ENCODE data around the gene NDUFV2. TPM values are rescaled to one million over a fixed set of nuclear protein-coding genes. Genes with fewer than 3 reads are reported as not detected.
"Not testable (repeated sequence)": the region's sequence is repeated elsewhere in the genome, so short reads cannot be mapped to it uniquely, and the experiment has no call there.

Gene NDUFV2
- polyA plus RNA-seq, 1 donor = 106 TPM

DNA sequence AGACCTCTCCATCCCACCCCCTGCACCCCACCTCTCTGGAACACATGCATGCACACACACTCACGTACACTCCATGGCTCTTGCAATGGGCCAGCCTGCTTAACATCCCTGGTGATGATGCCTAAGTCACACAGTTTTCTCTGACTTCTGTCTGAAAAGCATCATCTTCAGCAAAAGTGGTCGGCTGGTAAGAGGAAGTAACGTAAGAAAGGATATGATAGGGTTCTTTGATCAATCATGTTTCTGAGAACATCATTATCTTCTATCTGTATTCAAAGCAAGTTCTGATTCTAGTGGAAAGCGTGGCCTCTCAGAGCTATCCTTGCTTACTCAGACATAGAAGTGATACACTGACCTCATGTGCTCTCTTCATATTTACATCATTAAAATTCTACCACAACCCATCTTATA is 11.4 kb upstream of the NDUFV2 start:
- DNase-seq = no peak

DNA sequence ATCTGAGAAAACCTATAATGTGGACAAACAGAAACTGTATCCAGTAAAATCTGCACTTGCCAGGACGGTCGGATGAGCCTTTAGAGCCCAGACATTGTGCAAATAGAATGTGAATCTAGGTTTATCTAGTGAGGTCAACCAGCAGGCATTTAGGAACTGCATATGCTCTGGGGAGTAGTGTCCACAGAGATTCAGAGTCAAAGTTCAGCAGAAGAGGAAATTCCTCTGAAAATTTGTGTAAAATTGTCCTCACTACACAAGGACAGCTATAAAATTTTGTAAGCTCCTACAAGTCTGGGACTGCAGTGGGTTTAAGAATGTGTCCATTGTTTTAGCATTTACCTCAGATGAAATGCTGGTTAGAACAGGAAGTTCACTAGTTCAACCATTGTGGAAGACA is 9.8 kb upstream of the NDUFV2 start:
- no peak for DNase-seq

DNA sequence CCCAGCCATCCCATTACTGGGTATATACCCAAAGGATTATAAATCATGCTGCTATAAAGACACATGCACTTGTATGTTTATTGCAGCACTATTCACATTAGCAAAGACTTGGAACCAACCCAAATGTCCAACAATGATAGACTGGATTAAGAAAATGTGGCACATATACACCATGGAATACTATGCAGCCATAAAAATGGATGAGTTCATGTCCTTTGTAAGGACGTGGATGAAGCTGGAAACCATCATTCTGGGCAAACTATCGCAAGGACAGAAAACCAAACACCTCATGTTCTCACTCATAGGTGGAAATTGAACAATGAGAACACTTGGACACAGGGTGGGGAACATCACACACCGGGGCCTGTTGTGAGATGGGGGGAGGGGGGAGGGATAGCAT is 9.4 kb upstream of the NDUFV2 start:
- DNase-seq = not testable (repeated sequence)

DNA sequence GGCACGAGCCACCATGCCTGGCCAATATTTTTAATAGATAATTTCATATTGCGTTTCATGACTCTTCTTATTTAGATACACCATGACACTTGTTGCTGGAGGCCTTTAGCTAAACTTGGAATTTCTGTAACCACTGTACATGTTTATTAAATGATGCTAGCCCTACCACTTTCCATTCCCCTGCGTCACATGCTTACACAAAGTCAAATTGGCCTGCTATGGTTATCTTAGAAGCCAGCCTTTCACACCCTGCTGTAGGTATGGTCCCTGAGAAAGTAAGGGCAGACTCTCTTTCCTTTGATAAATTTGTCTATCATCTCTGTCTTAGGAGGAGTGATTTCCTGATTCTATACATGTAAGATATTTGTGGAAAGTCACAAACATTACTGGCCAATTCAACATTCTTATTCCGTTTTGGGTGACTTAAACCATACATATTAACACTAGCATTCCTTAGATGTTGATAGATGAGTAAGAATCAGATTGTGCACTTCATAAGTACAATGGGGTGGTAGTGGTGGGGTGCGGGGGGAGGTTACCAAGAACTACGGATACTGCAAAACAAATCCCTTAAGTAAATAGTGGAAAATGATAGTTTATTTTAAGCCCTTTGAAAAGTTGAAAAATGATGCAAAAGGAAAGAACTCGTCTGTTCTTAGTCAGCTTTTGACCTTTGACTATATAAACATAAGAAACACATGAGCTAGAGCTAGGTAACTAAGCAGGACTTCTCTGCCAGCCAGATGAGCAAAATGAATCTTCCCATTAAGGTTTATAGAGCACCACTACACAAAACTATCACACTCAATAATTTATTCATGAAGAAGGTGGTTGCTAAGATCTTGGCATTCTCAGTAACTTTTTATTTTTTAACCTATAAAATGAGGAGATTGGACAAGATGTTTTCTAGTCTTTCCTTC is 7.9 kb upstream of the NDUFV2 start:
- no peak for DNase-seq

DNA sequence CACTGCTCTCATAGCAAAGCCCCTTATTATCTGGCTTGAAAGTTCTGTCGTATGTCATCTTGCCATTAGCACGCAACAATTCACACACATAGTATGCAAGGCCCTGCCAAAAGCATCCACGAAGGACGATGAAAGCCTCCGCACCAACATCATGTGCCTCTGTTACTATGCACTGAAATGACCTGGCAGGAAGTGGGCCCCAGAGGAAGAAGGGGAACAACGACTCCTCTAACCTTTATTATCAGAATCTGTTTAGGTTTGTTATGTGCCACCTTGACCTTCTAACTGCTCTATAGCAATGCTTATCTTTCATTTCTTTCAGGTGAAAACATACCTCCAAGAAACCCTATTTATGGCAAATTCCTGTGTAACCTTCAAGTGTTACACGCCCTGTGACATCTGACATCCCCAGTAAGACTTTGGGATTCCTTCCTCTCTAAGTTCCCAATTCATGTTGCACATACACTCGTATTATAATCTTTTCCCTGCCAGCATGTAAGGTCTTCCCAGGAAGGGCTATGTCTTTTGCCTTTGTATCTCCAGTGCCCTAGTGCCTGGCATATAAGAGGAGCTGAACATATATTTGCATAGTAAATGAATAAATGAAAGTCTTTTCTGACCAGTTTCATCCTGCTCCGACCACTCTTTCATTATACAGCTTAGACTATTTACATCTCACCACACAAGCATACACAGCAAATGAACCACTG is 7.0 kb upstream of the NDUFV2 start:
- no peak for DNase-seq

DNA sequence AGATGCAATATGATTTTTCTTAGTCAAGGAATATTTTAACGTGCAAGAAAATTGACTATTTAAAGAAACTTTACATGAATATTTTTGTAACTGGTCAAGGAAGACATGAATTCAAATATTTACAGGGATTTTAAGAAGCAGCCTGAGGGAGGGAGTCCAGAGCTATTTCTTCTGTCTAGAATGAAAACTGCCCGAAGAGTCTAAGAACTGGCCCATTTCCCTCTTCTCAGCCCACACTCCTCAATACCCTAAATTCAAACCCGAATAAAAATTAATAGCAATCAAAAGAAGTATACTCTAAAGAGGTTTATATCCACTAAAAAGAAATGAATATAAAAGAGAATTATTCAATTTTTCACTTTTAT is 6.5 kb upstream of the NDUFV2 start:
- no peak for DNase-seq

DNA sequence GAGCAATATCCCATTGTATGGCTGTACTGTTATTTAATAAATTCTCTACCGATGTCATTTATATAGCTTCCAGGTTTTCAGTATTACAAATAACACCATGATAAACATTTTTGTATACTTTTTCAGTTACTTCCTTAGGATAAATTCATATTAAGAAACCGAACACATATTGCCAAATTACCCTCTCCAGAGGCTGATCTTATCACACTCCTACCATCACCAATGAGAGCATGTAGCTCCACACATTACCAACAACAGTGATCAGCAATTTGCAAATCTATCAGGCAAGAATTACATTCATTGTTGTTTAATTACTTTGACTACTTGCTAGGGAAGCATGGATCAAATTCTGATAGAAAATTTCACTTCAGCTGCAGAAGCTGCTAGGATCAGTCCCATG is 5.8 kb upstream of the NDUFV2 start:
- no peak for DNase-seq

DNA sequence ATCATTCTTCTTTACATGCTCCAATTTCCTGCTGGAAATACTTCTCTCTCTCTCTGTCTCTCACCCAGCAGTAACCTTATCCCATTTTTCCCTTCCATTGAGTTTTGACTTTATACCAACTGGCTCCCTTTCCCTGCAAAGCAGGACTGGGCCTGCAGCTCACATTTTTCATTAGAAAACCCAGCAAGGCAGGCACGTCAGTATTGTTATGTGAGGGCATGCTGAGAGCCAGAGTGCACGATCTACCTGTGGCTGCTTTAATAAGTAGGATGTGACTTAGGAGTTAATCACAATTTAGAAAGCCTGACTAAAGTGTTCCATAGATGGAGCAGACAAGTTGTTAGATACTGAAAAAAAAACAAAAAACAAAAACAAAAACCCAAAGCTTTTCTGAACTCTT is 5.2 kb upstream of the NDUFV2 start:
- no peak for DNase-seq

DNA sequence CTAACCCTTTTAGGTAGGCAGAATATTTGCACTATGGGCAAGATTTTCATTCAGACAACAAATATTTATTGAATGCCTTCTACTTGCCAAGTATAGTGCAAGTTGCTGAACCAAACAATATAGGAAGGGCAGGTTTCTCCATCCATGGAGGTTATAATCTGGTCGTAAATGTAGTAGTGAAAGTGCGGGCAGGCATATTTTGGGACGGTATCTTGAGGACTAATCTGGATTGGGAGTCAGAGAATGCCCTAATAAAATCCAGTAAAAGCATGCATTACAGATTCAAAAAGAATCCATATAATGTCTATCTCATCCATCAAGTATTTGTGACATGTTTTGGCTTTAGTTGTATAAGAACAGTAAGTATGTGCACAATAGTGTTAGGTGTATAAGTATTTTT is 1.7 kb upstream of the NDUFV2 start:
- DNase-seq = no peak

DNA sequence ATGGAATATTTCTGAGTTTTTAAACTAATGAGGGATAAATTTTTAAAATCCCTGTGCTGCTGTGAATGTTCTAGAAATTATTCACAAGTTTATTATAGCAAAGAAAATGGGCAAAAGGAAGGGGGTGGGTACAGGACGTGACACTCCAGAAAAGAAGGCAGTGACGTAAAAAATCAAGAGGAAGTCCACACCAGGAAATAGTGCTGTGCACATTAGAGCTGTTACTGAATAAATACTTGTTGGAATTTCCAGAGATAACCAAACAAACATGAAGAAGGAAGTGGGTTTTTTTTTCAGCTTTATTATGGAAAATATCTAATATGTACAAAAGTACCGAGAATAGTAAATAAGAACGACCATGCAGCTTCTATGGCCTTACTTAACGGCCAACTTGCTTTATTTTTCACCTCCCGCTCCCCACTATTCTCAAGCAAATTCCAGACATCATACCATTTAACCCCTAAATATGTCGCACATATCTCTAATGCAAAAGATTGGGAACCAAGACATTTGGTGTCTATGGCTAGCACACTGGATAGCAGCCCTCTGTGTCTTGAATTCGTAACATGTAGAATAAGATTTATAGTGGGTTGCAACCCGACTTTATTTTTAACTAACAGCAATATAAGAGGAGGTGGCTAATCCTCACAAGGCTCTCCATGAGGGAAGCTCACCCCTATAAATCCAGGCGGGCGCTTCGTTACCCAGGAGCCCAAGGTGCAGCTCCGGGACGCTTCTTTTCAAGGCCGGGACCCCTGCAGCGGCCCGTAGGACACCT is 580 bp upstream of the NDUFV2 start:
- DNase-seq = peak; percentile 39

DNA sequence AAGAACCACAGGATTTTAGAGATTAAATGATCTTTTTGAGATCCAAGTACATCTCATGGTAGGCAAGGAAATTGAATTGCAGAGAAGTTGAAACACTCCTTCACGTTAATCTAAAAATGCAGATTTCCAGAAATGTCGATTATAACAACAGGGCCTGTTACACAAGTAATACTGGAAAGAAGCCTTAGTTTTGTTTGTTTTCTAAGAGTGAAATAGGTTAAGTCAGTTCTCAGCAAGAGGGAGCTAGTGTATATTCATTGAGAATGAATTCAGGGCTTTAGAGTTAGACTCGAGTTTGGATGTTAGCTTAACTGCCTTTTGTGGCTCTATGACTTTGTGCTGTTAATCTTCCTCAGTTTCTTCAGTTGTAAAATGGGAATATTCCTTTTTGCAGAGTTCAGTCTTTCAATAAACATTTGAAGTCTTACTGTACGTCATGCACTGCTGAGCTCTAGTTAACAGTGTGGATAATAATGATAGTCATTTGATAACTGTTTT is 926 bp downstream of the NDUFV2 start:
- DNase-seq = peak; percentile 26

DNA sequence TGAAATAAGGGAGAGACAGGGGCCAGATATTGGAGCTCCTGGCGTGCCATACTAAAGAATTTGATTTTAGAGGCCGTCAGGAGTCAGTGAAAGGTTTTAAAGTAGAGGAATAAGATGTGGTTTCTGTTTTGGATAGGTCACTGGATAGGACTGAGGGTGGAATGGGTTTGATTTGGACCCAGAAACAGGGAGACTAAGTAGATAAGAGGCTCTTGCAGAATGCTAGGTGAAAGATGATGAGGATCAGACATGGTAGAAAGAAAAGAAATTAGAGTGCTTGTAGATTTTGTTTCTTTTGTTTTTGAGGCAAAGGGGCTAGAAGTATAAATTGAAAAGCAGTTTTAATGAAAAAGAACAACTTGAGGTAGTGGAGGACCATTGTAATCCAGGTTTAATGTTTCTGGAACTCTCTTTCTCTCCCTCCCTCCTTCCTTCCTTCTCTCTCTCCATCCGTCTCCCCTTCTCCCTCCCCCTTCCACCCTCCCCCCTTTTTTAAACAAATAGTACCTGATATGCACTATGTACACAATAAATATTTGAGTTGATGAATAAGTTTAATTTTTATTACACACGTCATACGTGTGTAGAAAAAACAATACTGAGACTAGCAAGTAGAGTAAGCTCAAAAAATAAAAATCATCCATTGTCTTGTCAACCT is 1.9 kb downstream of the NDUFV2 start:
- no peak for DNase-seq

DNA sequence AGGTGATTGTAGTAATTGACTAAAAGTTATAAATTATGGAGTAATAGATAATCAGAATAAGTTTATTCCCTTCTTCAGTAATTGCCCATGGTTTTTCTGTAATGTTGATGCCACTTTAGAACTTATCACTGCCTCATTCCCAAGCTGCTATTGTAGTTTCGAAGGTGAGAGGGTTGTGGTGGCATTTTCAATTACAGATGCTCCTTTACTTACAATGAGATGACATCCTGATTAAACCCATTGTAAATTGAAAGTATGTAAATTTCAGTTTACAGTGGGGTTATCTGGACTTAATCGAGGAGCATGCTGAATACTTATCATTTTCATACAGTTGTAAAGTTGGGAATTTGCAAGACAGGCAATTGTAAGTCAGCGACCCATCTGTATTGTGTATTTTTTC is 2.9 kb downstream of the NDUFV2 start:
- no peak for DNase-seq

DNA sequence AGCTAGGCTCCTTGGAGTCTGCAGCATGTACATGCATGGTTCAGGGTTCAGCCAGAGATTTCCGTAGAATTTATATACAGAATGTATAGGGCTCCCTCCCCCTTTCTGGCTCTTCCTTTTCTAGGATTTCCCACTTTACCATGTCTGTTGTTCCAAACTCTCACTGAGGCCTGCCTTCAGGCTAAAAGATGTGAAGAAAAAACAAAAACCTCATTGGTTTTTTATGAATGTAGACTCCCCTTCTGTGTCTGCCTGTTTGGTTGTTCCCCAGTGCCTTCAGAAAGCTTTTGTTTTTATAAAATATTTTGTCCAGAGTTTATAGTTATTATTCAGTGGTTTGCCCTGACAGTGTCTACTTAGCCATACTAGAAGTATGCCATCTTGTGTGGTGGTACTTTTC is 3.6 kb downstream of the NDUFV2 start:
- no peak for DNase-seq

DNA sequence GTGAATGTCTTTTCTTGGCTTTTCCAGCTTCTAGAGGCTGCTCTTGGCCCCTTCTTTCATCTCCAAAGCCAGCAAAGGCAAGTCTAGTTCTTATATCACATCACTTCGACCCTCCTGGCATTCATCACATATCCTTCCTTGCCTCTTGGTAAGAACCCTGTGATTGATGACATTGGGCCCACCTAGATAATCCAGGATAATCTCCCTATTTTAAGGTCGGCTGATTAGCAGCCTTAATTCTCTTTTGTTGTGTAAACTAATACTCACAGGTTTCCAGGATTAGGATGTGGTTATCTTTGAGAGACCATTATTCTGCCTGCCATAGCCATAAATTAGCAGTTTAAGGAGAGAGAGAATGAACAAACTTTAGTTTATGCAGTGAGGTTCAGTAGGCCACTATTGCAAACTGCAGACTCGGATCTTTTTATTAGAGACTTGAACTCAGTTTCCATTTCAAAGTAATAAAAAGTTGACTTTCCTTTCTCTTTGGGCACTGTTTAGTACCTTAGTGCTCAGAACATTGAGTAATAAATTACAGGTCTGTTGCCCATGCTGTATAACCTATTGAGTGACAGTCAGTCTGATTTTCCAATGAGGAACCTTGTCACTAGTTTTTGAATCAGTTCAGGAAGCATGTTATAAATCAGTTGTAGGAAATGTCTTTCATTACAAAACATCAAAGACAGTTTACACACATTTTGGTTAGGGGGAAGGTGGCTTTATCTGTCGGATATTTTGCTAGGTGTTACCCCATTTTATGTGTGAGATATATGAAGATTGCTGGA is 4.5 kb downstream of the NDUFV2 start:
- no peak for DNase-seq

DNA sequence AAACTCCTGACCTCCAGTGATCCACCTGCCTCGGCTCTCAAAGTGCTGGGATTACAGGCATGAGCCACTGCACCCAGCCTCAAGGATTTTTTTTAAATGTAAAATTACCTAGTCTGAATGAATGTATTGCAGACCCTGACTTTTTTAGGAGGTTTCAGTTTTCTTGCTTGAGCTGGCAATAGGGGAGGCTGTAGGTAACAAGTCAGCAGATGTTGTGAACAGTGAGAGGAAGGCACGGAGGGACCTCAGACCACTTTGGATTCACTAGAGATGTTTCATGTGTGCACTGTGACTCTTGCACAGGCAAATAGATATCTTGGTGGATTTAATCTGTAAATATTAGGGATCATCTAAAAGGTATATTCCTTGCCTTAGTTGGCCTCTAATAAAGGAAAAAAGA is 6.4 kb downstream of the NDUFV2 start:
- DNase-seq = no peak

DNA sequence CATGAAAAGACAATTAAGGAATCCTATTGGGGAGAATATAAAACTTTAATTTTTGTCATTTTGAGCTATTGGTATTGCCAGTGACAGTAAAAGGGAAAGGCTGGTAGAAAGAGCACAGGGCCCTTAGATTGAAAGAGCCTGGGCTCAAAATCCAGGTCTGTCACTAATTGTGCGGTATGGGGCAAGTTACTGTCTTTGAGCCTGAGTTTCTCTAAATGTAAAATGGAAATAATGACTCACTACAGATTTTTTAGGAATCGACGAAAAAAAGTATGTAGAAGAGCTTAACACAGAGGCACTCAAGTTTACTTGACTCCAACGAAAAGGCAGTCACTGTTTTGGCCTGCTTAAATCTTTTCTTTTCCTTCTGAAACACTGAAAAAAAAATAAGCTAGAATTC is 7.0 kb downstream of the NDUFV2 start:
- DNase-seq = no peak

DNA sequence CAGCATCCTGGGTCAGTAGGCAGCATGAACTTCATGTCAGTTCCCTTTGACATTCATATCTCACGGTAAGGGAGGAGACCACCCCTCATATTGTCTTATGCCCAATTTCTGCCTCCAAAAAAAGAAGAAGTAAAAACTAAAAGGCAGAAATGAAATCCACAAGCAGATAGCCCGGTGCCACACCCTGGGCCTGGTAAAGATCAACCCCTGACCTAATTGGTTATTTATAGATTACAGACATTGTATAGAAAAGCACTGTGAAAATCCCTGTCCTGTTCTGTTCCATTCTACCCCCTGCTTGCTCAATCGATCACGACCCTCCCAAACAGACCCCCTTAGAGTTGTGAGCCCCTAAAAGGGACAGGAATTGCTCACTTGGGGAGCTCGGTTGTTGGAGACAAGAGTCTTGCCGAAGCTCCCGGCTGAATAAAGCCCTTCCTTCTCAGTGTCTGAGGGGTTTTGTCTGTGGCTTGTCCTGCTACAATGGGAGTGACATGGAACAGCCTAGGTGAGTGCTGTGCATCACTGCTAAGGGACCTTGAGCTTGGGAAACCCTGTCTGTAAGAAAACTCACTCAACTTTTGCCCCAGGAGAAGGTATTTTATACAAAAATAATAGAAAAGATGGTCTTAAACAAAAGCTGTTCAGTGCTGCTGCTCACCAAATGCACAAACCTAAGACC is 11.1 kb downstream of the NDUFV2 start:
- no peak for DNase-seq

DNA sequence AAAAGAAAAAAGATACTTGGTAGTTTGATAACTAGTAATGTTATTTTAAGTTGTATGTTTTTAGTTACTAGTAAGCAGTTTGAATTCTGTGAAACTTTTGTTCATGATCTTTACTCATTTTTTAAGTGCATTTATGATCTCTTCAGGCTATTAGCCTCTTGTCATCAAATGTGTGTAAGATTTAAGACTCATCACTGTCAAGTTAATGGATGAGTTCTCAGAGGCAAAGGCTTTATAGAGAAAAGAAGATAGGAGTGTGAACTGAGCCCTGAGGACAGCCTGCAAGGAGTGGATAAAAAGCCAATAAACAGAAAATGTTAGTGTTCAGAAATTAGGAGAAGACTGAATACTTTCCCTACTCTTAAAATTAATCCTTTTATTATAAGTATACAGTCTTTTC is 13.5 kb downstream of the NDUFV2 start:
- no peak for DNase-seq

DNA sequence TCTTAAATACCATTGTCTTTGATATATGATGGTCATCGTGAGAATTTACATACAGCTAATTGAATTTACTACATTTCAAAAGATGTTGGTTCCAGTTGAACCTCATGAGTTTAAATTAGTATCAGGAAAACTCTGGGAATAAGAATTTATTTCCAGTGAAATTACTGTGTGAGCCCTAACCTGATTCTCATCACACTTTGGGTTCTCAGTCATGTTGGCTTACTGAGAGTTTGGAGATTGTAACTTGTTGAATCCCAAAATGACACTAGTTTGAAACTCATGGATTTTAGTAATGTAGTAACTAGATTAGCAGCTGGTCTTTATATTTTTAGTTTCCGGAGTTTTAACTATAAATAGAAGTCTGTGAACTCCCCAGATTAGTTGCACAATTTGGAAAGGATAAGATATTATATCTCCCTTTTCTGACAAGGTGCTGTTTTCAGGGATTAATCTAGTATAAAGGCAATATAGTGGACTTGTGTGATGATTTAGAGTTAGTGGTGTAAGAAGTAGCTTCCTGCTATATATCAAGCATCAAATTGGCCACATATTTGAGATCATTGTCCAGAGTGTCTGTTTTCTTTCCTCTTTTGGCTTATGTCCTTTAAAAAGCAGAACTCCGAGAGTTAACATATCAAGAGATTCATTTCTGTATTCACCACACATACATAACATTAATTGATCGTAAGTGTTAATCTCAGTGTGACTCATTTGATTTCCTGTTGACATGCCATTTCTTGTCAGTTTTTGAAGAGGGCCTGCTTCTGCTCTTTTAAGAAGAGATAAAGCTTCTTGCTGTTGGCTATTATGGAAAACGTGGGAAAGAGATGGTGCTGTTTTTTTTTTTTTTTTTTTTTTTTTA is 15.7 kb downstream of the NDUFV2 start:
- DNase-seq = no peak
